ENCODE data around the gene MAPT. TPM values are rescaled to one million over a fixed set of nuclear protein-coding genes. Genes with fewer than 3 reads are reported as not detected.

MAPT gene
- total RNA-seq, 1 donor from 2014 or later, result 0.06 TPM

DNA sequence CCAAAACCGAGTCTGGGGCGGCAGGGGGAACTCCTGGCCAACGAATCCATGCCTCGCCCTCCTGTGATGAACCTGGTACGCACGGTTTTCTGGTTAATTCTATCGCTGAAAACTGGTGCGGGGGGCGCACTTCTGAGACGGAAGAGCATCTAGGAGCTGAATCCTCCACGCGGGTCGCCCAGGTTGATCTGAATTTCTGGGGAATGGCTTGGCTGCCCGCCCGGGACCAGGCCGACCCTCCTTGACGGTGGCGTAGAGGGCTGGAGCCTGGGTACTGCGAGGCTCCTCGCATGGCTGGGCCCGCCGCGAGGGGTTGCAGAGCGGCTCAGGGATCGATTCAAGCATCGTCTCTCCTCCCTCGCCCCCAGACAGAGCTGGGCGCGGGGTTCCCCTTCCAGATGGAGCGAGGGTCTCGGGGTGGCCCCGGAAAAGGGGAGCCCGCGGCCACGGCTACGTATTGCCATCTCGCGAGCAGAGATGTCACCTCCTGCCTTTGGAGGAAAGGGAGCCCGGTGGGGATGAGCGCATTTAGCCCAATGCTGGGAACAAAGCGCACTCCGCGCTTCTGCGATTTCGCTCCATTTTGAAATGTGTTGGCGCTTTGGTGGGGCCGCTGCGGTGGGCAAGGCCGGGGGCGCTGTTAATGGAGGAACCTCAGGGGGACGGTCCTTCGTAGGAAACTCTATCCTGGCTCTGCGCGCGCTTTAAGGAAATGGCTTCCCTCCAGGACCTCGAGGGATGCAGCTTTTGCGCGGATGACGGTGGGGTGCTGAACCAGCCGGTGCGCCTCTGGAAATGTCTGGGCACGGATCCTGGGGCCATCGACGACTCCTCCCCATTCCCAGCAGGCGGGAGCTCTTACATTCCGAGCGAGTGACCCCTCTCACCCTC, 2.7 kb downstream of the MAPT start:
- TF ChIP-seq, protein P1, sequence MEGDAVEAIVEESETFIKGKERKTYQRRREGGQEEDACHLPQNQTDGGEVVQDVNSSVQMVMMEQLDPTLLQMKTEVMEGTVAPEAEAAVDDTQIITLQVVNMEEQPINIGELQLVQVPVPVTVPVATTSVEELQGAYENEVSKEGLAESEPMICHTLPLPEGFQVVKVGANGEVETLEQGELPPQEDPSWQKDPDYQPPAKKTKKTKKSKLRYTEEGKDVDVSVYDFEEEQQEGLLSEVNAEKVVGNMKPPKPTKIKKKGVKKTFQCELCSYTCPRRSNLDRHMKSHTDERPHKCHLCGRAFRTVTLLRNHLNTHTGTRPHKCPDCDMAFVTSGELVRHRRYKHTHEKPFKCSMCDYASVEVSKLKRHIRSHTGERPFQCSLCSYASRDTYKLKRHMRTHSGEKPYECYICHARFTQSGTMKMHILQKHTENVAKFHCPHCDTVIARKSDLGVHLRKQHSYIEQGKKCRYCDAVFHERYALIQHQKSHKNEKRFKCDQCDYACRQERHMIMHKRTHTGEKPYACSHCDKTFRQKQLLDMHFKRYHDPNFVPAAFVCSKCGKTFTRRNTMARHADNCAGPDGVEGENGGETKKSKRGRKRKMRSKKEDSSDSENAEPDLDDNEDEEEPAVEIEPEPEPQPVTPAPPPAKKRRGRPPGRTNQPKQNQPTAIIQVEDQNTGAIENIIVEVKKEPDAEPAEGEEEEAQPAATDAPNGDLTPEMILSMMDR (conservative IDR thresholded peaks at IDR 0.05; ENCODE audit: low read depth, low read length), result no peak
- no peak for DNase-seq (ENCODE audit: low read depth)
- no peak overlapping the region for H3K4me3 ChIP-seq (ENCODE audit: low read depth, low read length)

DNA sequence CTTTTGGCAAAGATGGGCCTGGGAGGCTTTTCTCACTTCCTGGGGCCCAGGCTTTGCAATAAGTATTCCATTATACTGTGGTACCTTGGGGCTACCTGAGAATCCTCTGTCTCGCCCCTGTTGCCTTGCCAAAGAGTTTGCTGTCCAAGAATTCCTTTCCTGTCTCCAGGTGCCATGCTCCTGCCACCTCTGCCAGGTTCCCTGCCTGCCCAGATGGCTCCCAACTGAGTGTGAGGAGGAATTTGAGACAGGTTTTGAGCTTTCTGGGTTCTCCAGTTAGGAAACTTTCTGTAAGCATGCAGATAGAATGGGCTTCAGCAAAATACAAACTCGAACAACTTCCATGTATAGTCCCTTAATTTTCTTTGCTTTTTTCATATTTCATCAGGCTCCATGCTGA, 5.8 kb downstream of the MAPT start:
- TF ChIP-seq, protein P1 (conservative IDR thresholded peaks at IDR 0.05; ENCODE audit: low read depth, low read length), result no peak
- no peak overlapping the region for H3K4me3 ChIP-seq (ENCODE audit: low read depth, low read length)
- DNase-seq (ENCODE audit: low read depth), result no peak

DNA sequence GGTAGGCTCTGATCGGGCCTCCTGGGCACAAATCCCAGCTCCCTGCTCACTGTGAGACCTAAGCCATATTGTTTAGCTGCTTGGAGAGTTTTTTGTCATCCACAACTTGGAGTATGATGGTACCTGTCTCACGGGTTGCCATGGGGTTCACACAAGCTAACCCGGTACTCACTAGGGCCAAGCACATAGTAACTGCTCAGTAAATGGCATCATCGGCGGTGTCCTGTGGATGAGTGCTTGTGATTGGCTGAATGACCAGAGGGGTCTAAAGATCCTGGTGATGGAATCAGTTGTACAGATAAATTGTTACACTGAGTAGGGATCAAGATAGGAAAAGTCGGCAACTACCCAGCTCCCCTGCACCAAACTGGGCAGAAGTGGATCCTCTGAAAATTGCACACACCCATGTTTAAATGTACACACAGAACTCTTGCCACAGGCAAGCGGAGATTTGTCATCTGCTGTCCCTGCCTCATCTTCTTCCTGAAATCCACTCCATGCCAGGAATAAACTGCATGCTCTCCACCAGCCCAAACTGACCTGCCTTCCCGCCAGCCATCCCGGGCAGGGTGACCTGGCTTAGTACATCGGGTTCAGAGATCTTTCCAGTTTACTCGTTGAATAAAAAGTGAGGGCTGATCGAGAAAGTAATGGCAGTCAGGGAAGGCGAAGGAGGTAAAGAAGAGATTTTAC, 6.5 kb downstream of the MAPT start:
- H3K4me3 ChIP-seq (ENCODE audit: low read depth, low read length), result no peak overlapping the region
- DNase-seq (ENCODE audit: low read depth), result no peak
- TF ChIP-seq, protein P1 (conservative IDR thresholded peaks at IDR 0.05; ENCODE audit: low read depth, low read length), result no peak

DNA sequence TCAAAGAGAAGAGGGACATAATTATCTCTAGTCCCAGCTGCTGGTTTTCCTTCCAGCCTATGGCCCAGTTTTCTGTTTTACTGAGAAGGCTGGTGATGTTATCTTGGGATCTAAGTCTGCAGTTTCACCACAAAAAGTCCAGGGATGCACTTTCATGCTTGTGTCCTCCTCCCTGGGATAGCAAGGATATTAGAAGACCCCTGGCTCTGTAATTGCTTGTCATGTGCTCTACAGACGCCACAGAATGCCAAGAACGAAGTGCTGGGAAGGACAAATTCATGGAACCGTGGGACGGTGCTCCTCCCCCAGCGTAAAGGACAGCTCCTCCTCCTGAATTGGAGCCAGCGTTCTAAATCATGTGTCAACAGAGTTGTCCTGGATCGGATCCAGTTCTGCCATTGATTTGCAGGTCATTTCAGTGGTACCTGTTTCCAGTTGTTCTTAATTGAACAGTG, 8.6 kb downstream of the MAPT start:
- no peak for DNase-seq (ENCODE audit: low read depth)
- H3K4me3 ChIP-seq (ENCODE audit: low read depth, low read length), result no peak overlapping the region
- TF ChIP-seq, protein P1 (conservative IDR thresholded peaks at IDR 0.05; ENCODE audit: low read depth, low read length), result no peak

DNA sequence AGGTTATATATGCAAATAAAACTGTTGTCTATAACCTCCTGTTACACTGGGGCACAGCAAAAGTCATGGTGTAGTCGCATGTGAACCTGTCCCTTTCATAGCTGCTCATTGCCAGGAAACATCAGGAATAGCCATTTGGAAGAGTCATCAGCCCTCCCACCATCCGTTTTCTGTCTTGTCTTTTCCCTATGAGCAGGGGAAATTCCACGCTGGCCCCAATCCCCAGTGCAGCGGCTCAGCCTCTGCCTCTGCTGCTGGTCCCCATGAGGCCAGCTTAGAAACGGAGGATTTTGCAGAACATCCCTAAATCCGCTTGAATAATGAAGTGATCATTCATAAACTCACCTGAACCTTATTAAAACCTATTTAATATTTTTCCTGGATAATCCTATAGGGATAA, 10.5 kb downstream of the MAPT start:
- TF ChIP-seq, protein P1 (conservative IDR thresholded peaks at IDR 0.05; ENCODE audit: low read depth, low read length), result no peak
- H3K4me3 ChIP-seq (ENCODE audit: low read depth, low read length), result no peak overlapping the region
- no peak for DNase-seq (ENCODE audit: low read depth)

DNA sequence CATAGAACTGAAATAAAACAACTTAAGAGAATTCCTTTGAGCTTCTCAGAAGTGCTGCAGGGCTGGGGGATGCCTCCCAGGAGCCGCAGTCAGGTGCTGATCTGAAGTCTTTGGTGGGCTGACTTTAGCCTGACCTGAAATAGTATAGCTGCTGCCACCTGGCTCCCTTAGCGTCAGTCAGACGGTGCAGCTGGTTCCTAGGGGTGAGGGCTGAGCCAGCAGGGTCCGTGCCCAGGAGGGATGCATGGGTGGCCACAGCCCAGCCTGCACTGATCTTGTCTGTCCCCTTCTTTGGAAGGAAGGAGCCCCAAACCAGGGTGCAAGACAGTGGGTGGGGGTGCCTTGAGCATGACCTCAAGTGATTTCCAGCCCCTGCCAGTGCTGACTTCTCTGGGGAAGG, 11.5 kb downstream of the MAPT start:
- TF ChIP-seq, protein P1 (conservative IDR thresholded peaks at IDR 0.05; ENCODE audit: low read depth, low read length), result no peak
- no peak overlapping the region for H3K4me3 ChIP-seq (ENCODE audit: low read depth, low read length)
- no peak for DNase-seq (ENCODE audit: low read depth)

Data from epithelial cell of proximal tubule (primary cell).